Measurements from ENCODE around the gene CCDC88B. TPM values are rescaled to one million over a fixed set of nuclear protein-coding genes. Genes with fewer than 3 reads are reported as not detected.

Gene CCDC88B
- total and polyA plus RNA-seq, 9 of the 15 experiments (the other 6 are each of a cell fraction or from before 2014, with no cell fraction given): 0.13 to 18.1 (median 7.9) TPM

- TF ChIP-seq RBM34 (IDR thresholded peaks at IDR 0.05; ENCODE audit: borderline replicate concordance, insufficient read depth, low read length): no peak
- peak; percentile 15; the same call in 1 of the 2 replicates for TF ChIP-seq GABPA (tag; conservative IDR thresholded peaks at IDR 0.05; ENCODE audit: low read depth)
- TF ChIP-seq FUS (optimal IDR thresholded peaks at IDR 0.05; ENCODE audit: low read depth, low read length): no peak
- no peak for TF ChIP-seq E2F5 (CRISPR knock-in tag; IDR thresholded peaks at IDR 0.05)
- TF ChIP-seq ZNF239 (CRISPR knock-in tag; IDR thresholded peaks at IDR 0.05): no peak
- TF ChIP-seq KLF6 (CRISPR knock-in tag; IDR thresholded peaks at IDR 0.05; ENCODE audit: borderline replicate concordance): no peak
- TF ChIP-seq PML (IDR thresholded peaks at IDR 0.05; ENCODE audit: low read length): no peak
- TF ChIP-seq ZNF717 (CRISPR knock-in tag; IDR thresholded peaks at IDR 0.05): no peak
- 0 out of 2 replicates have a peak, but pooled peaks have one; percentile 3 for TF ChIP-seq ZBTB9 (CRISPR knock-in tag; IDR thresholded peaks at IDR 0.05)
- no peak for TF ChIP-seq ZNF518B (CRISPR knock-in tag; IDR thresholded peaks at IDR 0.05)
- TF ChIP-seq TSC22D4 (tag; IDR thresholded peaks at IDR 0.05): no peak
- no peak for TF ChIP-seq MTF1 (CRISPR knock-in tag; IDR thresholded peaks at IDR 0.05; ENCODE audit: borderline replicate concordance)
- TF ChIP-seq YBX1 (IDR thresholded peaks at IDR 0.05): no peak
- no peak for TF ChIP-seq SNIP1 (IDR thresholded peaks at IDR 0.05; ENCODE audit: low read depth)
- peak; percentile 61 for TF ChIP-seq POLR2A (conservative IDR thresholded peaks at IDR 0.05)
- no peak for TF ChIP-seq ZNF143 (CRISPR knock-in tag; IDR thresholded peaks at IDR 0.05)
- 0 out of 2 replicates have a peak, but pooled peaks have one; percentile 26 for TF ChIP-seq CXXC5 (CRISPR knock-in tag; IDR thresholded peaks at IDR 0.05)
- TF ChIP-seq SOX6 (IDR thresholded peaks at IDR 0.05): no peak
- TF ChIP-seq POLR2H (tag; IDR thresholded peaks at IDR 0.05; ENCODE audit: low read depth): no peak
- no peak for TF ChIP-seq E2F8 (IDR thresholded peaks at IDR 0.05; ENCODE audit: low read depth, partially characterized antibody)
- TF ChIP-seq KLF13 (tag; IDR thresholded peaks at IDR 0.05; ENCODE audit: borderline replicate concordance, low read depth): no peak
- TF ChIP-seq MCM7 (IDR thresholded peaks at IDR 0.05): no peak
- TF ChIP-seq BRD4 (IDR thresholded peaks at IDR 0.05): no peak
Measured at GRCh38 chr11:64357904-64358535, 18.0 kb downstream of the CCDC88B start (continued).
